Uterus (tissue), 2 donors: ENCODE results near the gene AASS.

ENCODE experiments used
- POLR2A ChIP-seq, 2 donors: fragments of 450-650 bp; IDR thresholded peaks; one replicate each; pipeline ENCODE4 v1.6.1; 2016; ENCODE audit warnings: antibody characterized with exemption in 2 of 2, mild to moderate bottlenecking in 1 of 2, moderate library complexity in 1 of 2
- TF ChIP-seq, protein P1 (sequence below), 4 experiments: fragments of 200-600 bp in 2 of 4; fragments of 450-650 bp in 2 of 4; sonication (generic) in 2 of 4; IDR thresholded peaks; one replicate each; pipeline ENCODE4 v1.5.1; 2016 to 2019; ENCODE audit warnings: antibody characterized with exemption in 4 of 4, mild to moderate bottlenecking in 2 of 4, moderate library complexity in 1 of 4

DNA sequence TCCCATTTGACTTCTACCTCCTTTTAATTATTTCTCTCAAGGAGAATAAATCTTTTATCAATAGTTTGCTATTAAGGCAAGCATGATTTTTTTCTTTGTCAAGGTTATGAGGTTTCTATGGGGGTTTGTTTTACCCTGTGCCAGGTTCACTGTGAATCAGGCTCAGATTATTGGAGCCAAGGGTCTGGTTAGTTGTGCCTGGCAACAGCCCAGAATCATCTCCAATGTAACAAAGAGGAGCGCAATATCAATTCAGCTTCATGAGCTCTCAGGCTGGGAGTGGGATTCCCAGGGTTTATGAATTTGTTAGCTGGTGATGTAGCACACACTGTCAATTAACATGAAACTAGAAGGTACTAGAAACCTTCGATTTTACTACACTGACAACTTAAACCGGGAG, 73.2 kb downstream of the AASS start:
- TF ChIP-seq, protein P1, sequence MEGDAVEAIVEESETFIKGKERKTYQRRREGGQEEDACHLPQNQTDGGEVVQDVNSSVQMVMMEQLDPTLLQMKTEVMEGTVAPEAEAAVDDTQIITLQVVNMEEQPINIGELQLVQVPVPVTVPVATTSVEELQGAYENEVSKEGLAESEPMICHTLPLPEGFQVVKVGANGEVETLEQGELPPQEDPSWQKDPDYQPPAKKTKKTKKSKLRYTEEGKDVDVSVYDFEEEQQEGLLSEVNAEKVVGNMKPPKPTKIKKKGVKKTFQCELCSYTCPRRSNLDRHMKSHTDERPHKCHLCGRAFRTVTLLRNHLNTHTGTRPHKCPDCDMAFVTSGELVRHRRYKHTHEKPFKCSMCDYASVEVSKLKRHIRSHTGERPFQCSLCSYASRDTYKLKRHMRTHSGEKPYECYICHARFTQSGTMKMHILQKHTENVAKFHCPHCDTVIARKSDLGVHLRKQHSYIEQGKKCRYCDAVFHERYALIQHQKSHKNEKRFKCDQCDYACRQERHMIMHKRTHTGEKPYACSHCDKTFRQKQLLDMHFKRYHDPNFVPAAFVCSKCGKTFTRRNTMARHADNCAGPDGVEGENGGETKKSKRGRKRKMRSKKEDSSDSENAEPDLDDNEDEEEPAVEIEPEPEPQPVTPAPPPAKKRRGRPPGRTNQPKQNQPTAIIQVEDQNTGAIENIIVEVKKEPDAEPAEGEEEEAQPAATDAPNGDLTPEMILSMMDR (IDR thresholded peaks at IDR 0.05) = no peak
- no peak for TF ChIP-seq POLR2A (IDR thresholded peaks at IDR 0.05)
